ENCODE results near the gene APPBP2.

APPBP2 gene

GRCh38 chr17:60451071-60451470 lies 75.0 kb downstream of the APPBP2 start:
- Histone ChIP-seq H3K9ac (ENCODE audit: insufficient read length, low read depth) (no peak overlapping the region), H3K4me1 (ENCODE audit: insufficient read depth, insufficient read length) (no peaks in the 10 kb centered on the region), H3K36me3 (ENCODE audit: insufficient read depth, insufficient read length, low read length) (peaks cover 63% of the 10 kb centered on the region), H3K9me3 (ENCODE audit: insufficient read depth, low read length) (no peaks in the 10 kb centered on the region), H3K4me3 (ENCODE audit: insufficient read length, low read depth) (no peak overlapping the region), H3K27me3 (ENCODE audit: insufficient read depth, insufficient read length) (no peaks in the 10 kb centered on the region)
- TF ChIP-seq ZNF274 (IDR thresholded peaks at IDR 0.05; ENCODE audit: low read depth, low read length), result no peak
- no peak for TF ChIP-seq YY1 (IDR thresholded peaks at IDR 0.05; ENCODE audit: insufficient read depth, insufficient read length)
- no peak for TF ChIP-seq SUZ12 (IDR thresholded peaks at IDR 0.05; ENCODE audit: extremely low read depth, insufficient read depth, insufficient read length)
- DNase-seq (ENCODE audit: low read depth, low spot score), result no peak

- Histone ChIP-seq H3K4me3 (ENCODE audit: insufficient read length, low read depth) (no peak overlapping the region), H3K9ac (ENCODE audit: insufficient read length, low read depth) (no peak overlapping the region), H3K9me3 (ENCODE audit: insufficient read depth, low read length) (no peaks in the 10 kb centered on the region), H3K4me1 (ENCODE audit: insufficient read depth, insufficient read length) (no peaks in the 10 kb centered on the region), H3K36me3 (ENCODE audit: insufficient read depth, insufficient read length, low read length) (peaks cover 50% of the 10 kb centered on the region), H3K27me3 (ENCODE audit: insufficient read depth, insufficient read length) (no peaks in the 10 kb centered on the region)
- TF ChIP-seq SUZ12 (IDR thresholded peaks at IDR 0.05; ENCODE audit: extremely low read depth, insufficient read depth, insufficient read length) (no peak), ZNF274 (IDR thresholded peaks at IDR 0.05; ENCODE audit: low read depth, low read length) (no peak), YY1 (IDR thresholded peaks at IDR 0.05; ENCODE audit: insufficient read depth, insufficient read length) (no peak)
- no peak for DNase-seq (ENCODE audit: low read depth, low spot score)
Measured at GRCh38 chr17:60447375-60447774, 78.7 kb downstream of the APPBP2 start.

- Histone ChIP-seq H3K9ac (ENCODE audit: insufficient read length, low read depth) (no peak overlapping the region), H3K4me1 (ENCODE audit: insufficient read depth, insufficient read length) (no peaks in the 10 kb centered on the region), H3K27me3 (ENCODE audit: insufficient read depth, insufficient read length) (no peaks in the 10 kb centered on the region), H3K36me3 (ENCODE audit: insufficient read depth, insufficient read length, low read length) (peaks cover 29% of the 10 kb centered on the region), H3K4me3 (ENCODE audit: insufficient read length, low read depth) (no peak overlapping the region), H3K9me3 (ENCODE audit: insufficient read depth, low read length) (no peaks in the 10 kb centered on the region)
- TF ChIP-seq YY1 (IDR thresholded peaks at IDR 0.05; ENCODE audit: insufficient read depth, insufficient read length) (no peak), SUZ12 (IDR thresholded peaks at IDR 0.05; ENCODE audit: extremely low read depth, insufficient read depth, insufficient read length) (no peak), ZNF274 (IDR thresholded peaks at IDR 0.05; ENCODE audit: low read depth, low read length) (no peak)
- DNase-seq (ENCODE audit: low read depth, low spot score), result no peak
Measured at GRCh38 chr17:60445144-60445543, 80.9 kb downstream of the APPBP2 start.

- TF ChIP-seq YY1 (IDR thresholded peaks at IDR 0.05; ENCODE audit: insufficient read depth, insufficient read length) (no peak), SUZ12 (IDR thresholded peaks at IDR 0.05; ENCODE audit: extremely low read depth, insufficient read depth, insufficient read length) (no peak), ZNF274 (IDR thresholded peaks at IDR 0.05; ENCODE audit: low read depth, low read length) (no peak)
- Histone ChIP-seq H3K36me3 (ENCODE audit: insufficient read depth, insufficient read length, low read length) (peaks cover 21% of the 10 kb centered on the region), H3K27me3 (ENCODE audit: insufficient read depth, insufficient read length) (no peaks in the 10 kb centered on the region), H3K9ac (ENCODE audit: insufficient read length, low read depth) (no peak overlapping the region), H3K4me3 (ENCODE audit: insufficient read length, low read depth) (no peak overlapping the region), H3K4me1 (ENCODE audit: insufficient read depth, insufficient read length) (no peaks in the 10 kb centered on the region), H3K9me3 (ENCODE audit: insufficient read depth, low read length) (no peaks in the 10 kb centered on the region)
- no peak for DNase-seq (ENCODE audit: low read depth, low spot score)
Measured at GRCh38 chr17:60443713-60444112, 82.3 kb downstream of the APPBP2 start.

GRCh38 chr17:60442271-60443173 lies 83.5 kb downstream of the APPBP2 start:
- no peak overlapping the region for H3K4me3 ChIP-seq (ENCODE audit: insufficient read length, low read depth)
- TF ChIP-seq ZNF274 (IDR thresholded peaks at IDR 0.05; ENCODE audit: low read depth, low read length), result no peak
- TF ChIP-seq YY1 (IDR thresholded peaks at IDR 0.05; ENCODE audit: insufficient read depth, insufficient read length), result no peak
- no peak for TF ChIP-seq SUZ12 (IDR thresholded peaks at IDR 0.05; ENCODE audit: extremely low read depth, insufficient read depth, insufficient read length)
- peaks cover 16% of the 10 kb centered on the region for H3K36me3 ChIP-seq (ENCODE audit: insufficient read depth, insufficient read length, low read length)

GRCh38 chr17:60439501-60439900 lies 86.5 kb downstream of the APPBP2 start:
- H3K9ac ChIP-seq (ENCODE audit: insufficient read length, low read depth), result no peak overlapping the region

More at GRCh38 chr17:60442271-60443173, 83.5 kb downstream of the APPBP2 start:
- no peaks in the 10 kb centered on the region for H3K9me3 ChIP-seq (ENCODE audit: insufficient read depth, low read length)
- no peaks in the 10 kb centered on the region for H3K27me3 ChIP-seq (ENCODE audit: insufficient read depth, insufficient read length)
- DNase-seq (ENCODE audit: low read depth, low spot score), result no peak
- no peaks in the 10 kb centered on the region for H3K4me1 ChIP-seq (ENCODE audit: insufficient read depth, insufficient read length)
- H3K9ac ChIP-seq (ENCODE audit: insufficient read length, low read depth), result no peak overlapping the region

GRCh38 chr17:60436676-60437075 lies 89.4 kb downstream of the APPBP2 start:
- no peak overlapping the region for H3K4me3 ChIP-seq (ENCODE audit: insufficient read length, low read depth)
- H3K27me3 ChIP-seq (ENCODE audit: insufficient read depth, insufficient read length), result no peaks in the 10 kb centered on the region
- no peaks in the 10 kb centered on the region for H3K36me3 ChIP-seq (ENCODE audit: insufficient read depth, insufficient read length, low read length)
- no peak overlapping the region for H3K9ac ChIP-seq (ENCODE audit: insufficient read length, low read depth)
- peaks cover 18% of the 10 kb centered on the region; the same call in 1 of the 2 replicates for H3K9me3 ChIP-seq (ENCODE audit: insufficient read depth, low read length)
- DNase-seq (ENCODE audit: low read depth, low spot score), result no peak
- no peaks in the 10 kb centered on the region for H3K4me1 ChIP-seq (ENCODE audit: insufficient read depth, insufficient read length)
- TF ChIP-seq SUZ12 (IDR thresholded peaks at IDR 0.05; ENCODE audit: extremely low read depth, insufficient read depth, insufficient read length) (no peak), YY1 (IDR thresholded peaks at IDR 0.05; ENCODE audit: insufficient read depth, insufficient read length) (no peak), ZNF274 (IDR thresholded peaks at IDR 0.05; ENCODE audit: low read depth, low read length) (no peak)

More at GRCh38 chr17:60439501-60439900, 86.5 kb downstream of the APPBP2 start:
- no peak overlapping the region for H3K4me3 ChIP-seq (ENCODE audit: insufficient read length, low read depth)
- DNase-seq (ENCODE audit: low read depth, low spot score), result no peak
- H3K4me1 ChIP-seq (ENCODE audit: insufficient read depth, insufficient read length), result no peaks in the 10 kb centered on the region
- TF ChIP-seq SUZ12 (IDR thresholded peaks at IDR 0.05; ENCODE audit: extremely low read depth, insufficient read depth, insufficient read length), result no peak
- TF ChIP-seq YY1 (IDR thresholded peaks at IDR 0.05; ENCODE audit: insufficient read depth, insufficient read length), result no peak
- no peak for TF ChIP-seq ZNF274 (IDR thresholded peaks at IDR 0.05; ENCODE audit: low read depth, low read length)
- H3K36me3 ChIP-seq (ENCODE audit: insufficient read depth, insufficient read length, low read length), result no peaks in the 10 kb centered on the region
- no peaks in the 10 kb centered on the region for H3K27me3 ChIP-seq (ENCODE audit: insufficient read depth, insufficient read length)
- no peaks in the 10 kb centered on the region for H3K9me3 ChIP-seq (ENCODE audit: insufficient read depth, low read length)
